Colon (tissue), 2 donors: Measurements from ENCODE around the gene FAM20C.

Experiments
- FAIRE-seq: peaks from 2 replicates; lab custom pipeline; 2012; peaks lifted over from hg19 to GRCh38; lab: Jason Lieb, UNC
- donor health status: control.
- donor health status: control.

FAM20C gene

GRCh38 chr7:209906-210305, 17.5 kb downstream of the FAM20C start:
- FAIRE-seq: no peak

- FAIRE-seq: no peak
Measured at GRCh38 chr7:210401-210925, 18.1 kb downstream of the FAM20C start.

- FAIRE-seq: no peak
Measured at GRCh38 chr7:211033-211714, 18.8 kb downstream of the FAM20C start.

GRCh38 chr7:211715-212058, 19.3 kb downstream of the FAM20C start:
- no peak for FAIRE-seq

GRCh38 chr7:212754-213153, 20.4 kb downstream of the FAM20C start:
- no peak for FAIRE-seq

GRCh38 chr7:213324-213993, 21.1 kb downstream of the FAM20C start:
- FAIRE-seq: no peak

GRCh38 chr7:214410-215212, 22.2 kb downstream of the FAM20C start:
- FAIRE-seq: no peak

- no peak for FAIRE-seq
Measured at GRCh38 chr7:216360-217300, 24.3 kb downstream of the FAM20C start.

GRCh38 chr7:217781-218180, 25.4 kb downstream of the FAM20C start:
- no peak for FAIRE-seq

GRCh38 chr7:218316-218715, 25.9 kb downstream of the FAM20C start:
- no peak for FAIRE-seq

GRCh38 chr7:218896-219580, 26.7 kb downstream of the FAM20C start:
- no peak for FAIRE-seq

- FAIRE-seq: no peak
Measured at GRCh38 chr7:219581-220150, 27.3 kb downstream of the FAM20C start.

- no peak for FAIRE-seq
Measured at GRCh38 chr7:220151-220841, 27.9 kb downstream of the FAM20C start.

GRCh38 chr7:221978-222715, 29.8 kb downstream of the FAM20C start:
- no peak for FAIRE-seq

GRCh38 chr7:222716-223041, 30.3 kb downstream of the FAM20C start:
- FAIRE-seq: no peak

GRCh38 chr7:223118-223800, 30.9 kb downstream of the FAM20C start:
- no peak for FAIRE-seq

GRCh38 chr7:223861-224260, 31.5 kb downstream of the FAM20C start:
- no peak for FAIRE-seq

GRCh38 chr7:226281-226895, 34.0 kb downstream of the FAM20C start:
- FAIRE-seq: no peak

GRCh38 chr7:227926-228325, 35.6 kb downstream of the FAM20C start:
- FAIRE-seq: no peak
